B cell (primary cell): ENCODE measurements around the gene C5AR1. TPM values are rescaled to one million over a fixed set of nuclear protein-coding genes. Genes with fewer than 3 reads are reported as not detected.
"Not testable (repeated sequence)": the region's sequence is repeated elsewhere in the genome, so short reads cannot be mapped to it uniquely, and the experiment has no call there.

ENCODE experiments used
- ATAC-seq: fragments of 200-7000 bp; cut with Tn5 transposase; one replicate; pipeline ENCODE4 v1.10.0; 2021; ENCODE audit warnings: low read depth, mild to moderate bottlenecking, moderate number of reproducible peaks, moderate library complexity
- CTCF ChIA-PET: fragments of 350-600 bp; sonication (Branson Sonifier 250); formaldehyde crosslinking; loops from one replicate; lab custom pipeline; 2021; ENCODE audit warnings: antibody characterized with exemption, inconsistent platforms; lab: Charles Lee
- POLR2A ChIA-PET: fragments of 350-600 bp; sonication (Branson Sonifier 250); formaldehyde crosslinking; loops from one replicate; lab custom pipeline; 2021; ENCODE audit warnings: antibody characterized with exemption; lab: Charles Lee
- DNase-seq: peaks from one replicate; pipeline ENCODE4 v3.0.0; 2013
- H2AFZ ChIP-seq: 2 replicates; pipeline ENCODE4 v1.6.1; 2012; ENCODE audit warnings: mild to moderate bottlenecking, low read depth, low read length; ENCODE audit not compliant: insufficient read depth, poor library complexity, severe bottlenecking
- H3K27ac ChIP-seq, 2 donors: 1 replicate in 1 of 2; 2 replicates in 1 of 2; pipeline ENCODE4 v1.5.1; 2012 to 2013; ENCODE audit warnings: low read length in 2 of 2, mild to moderate bottlenecking in 2 of 2, moderate library complexity in 1 of 2
- H3K27me3 ChIP-seq, 4 experiments: fragments of 200-600 bp in 1 of 4; sonication (generic) in 1 of 4; replicated peaks in 1 of 4; 1 replicate in 2 of 4; 2 replicates in 2 of 4; pipeline versions ENCODE4 v1.6.1 to v1.7.0; 2013 to 2016; ENCODE audit warnings: low read length in 3 of 4, mild to moderate bottlenecking in 2 of 4, mixed read lengths in 1 of 4, moderate library complexity in 1 of 4; ENCODE audit not compliant: insufficient read depth in 4 of 4, control insufficient read depth in 3 of 4; ENCODE audit errors: control extremely low read depth in 1 of 4
- H3K36me3 ChIP-seq, 2 experiments: replicated peaks in 1 of 2; 1 replicate in 1 of 2; 2 replicates in 1 of 2; pipeline versions ENCODE4 v1.6.1 to v1.7.1; 2013; ENCODE audit warnings: low read length in 1 of 2; ENCODE audit not compliant: insufficient read depth in 2 of 2, control insufficient read depth in 1 of 2; ENCODE audit errors: control extremely low read depth in 1 of 2, extremely low read depth in 1 of 2
- H3K4me1 ChIP-seq, 2 donors: fragments of 200-600 bp in 1 of 2; sonication (generic) in 1 of 2; 1 replicate in 1 of 2; 2 replicates in 1 of 2; pipeline versions ENCODE4 v1.5.1 to v1.6.1; 2013 to 2017; ENCODE audit warnings: low read length in 2 of 2; ENCODE audit not compliant: control insufficient read depth in 2 of 2, insufficient read depth in 2 of 2
- H3K4me2 ChIP-seq: replicated peaks from 2 replicates; pipeline ENCODE3; 2012; ENCODE audit warnings: mild to moderate bottlenecking, low read depth, low read length; ENCODE audit not compliant: poor library complexity, severe bottlenecking
- H3K4me3 ChIP-seq, 5 experiments: fragments of 200-600 bp in 1 of 5; sonication (generic) in 1 of 5; 1 replicate in 3 of 5; 2 replicates in 2 of 5; pipeline versions ENCODE4 v1.5.1 to v1.7.0; 2011 to 2016; ENCODE audit warnings: low read length in 4 of 5, mild to moderate bottlenecking in 4 of 5, low read depth in 2 of 5, control low read depth in 1 of 5, moderate library complexity in 1 of 5; ENCODE audit not compliant: insufficient read depth in 1 of 5; ENCODE audit errors: control extremely low read depth in 1 of 5, extremely low read depth in 1 of 5
- H3K79me2 ChIP-seq: fragments of 200-600 bp; sonication (generic); one replicate; pipeline ENCODE4 v1.6.0; 2016; ENCODE audit warnings: low read length; ENCODE audit not compliant: control insufficient read depth, insufficient read depth
- H3K9ac ChIP-seq: fragments of 200-600 bp; sonication (generic); 2 replicates; pipeline ENCODE4 v1.6.1; 2017; ENCODE audit warnings: mild to moderate bottlenecking, low read length, moderate library complexity
- H3K9me3 ChIP-seq, 3 donors: one replicate each; pipeline versions ENCODE4 v1.6.1 to v1.7.1; 2013; ENCODE audit warnings: low read length in 2 of 3; ENCODE audit not compliant: control insufficient read depth in 2 of 3, insufficient read depth in 1 of 3; ENCODE audit errors: control extremely low read depth in 1 of 3
- H4K20me1 ChIP-seq: 2 replicates; pipeline ENCODE4 v1.6.0; 2012; ENCODE audit warnings: mild to moderate bottlenecking, low read length; ENCODE audit not compliant: insufficient read depth, control insufficient read depth, poor library complexity, severe bottlenecking
- H3K27ac Mint-ChIP-seq: one replicate; pipeline ENCODE4 v1.8.0; 2021; ENCODE audit warnings: mixed read lengths
- H3K27me3 Mint-ChIP-seq: one replicate; pipeline ENCODE4 v1.8.0; 2021; ENCODE audit warnings: mixed read lengths
- H3K4me1 Mint-ChIP-seq: one replicate; pipeline ENCODE4 v1.8.0; 2021; ENCODE audit warnings: mixed read lengths
- H3K4me3 Mint-ChIP-seq: one replicate; pipeline ENCODE4 v1.8.0; 2021; ENCODE audit warnings: mixed read lengths
- H3K9me3 Mint-ChIP-seq: one replicate; pipeline ENCODE4 v1.8.0; 2022; ENCODE audit warnings: mixed read lengths; ENCODE audit not compliant: insufficient read depth
- EZH2 ChIP-seq: IDR thresholded peaks from 2 replicates; pipeline ENCODE4 v1.6.1; 2012; ENCODE audit warnings: borderline replicate concordance, low read depth, mild to moderate bottlenecking, moderate library complexity, low read length; ENCODE audit not compliant: insufficient read depth, poor library complexity, severe bottlenecking
- WGBS: methylation state at CpG from one replicate; pipeline ENCODE4 v1.1.5; 2013; ENCODE audit warnings: missing lambda C conversion rate; ENCODE audit not compliant: insufficient coverage; 5-methylcytosine and 5-hydroxymethylcytosine counted together
- intact Hi-C: fragments of 100-400 bp; cut with micrococcal nuclease; formaldehyde crosslinking; loops from one replicate; pipeline ENCODE4 v1.10.0; 2022
- polyA plus RNA-seq: library from polyadenylated mRNA; depleted of rRNA; stranded (reverse); fragments of >200 nt; gene quantifications from 2 replicates; pipeline ENCODE4 v1.2.3, GENCODE V29; 2012
- total RNA-seq, 2 donors: library from RNA; stranded (reverse); fragments of 120-200 nt in 1 of 2; gene quantifications; 1 replicate in 1 of 2; 2 replicates in 1 of 2; pipeline versions ENCODE4 v1.2.3 to v1.2.4, GENCODE V29; 2013 to 2022
- TF ChIP-seq, protein P1 (sequence below): fragments of 200-600 bp; IDR thresholded peaks from one replicate; pipeline ENCODE4 v1.8.0; 2022; ENCODE audit warnings: antibody characterized with exemption, mild to moderate bottlenecking

C5AR1 gene
- total and polyA plus RNA-seq, 2 donors (not counting 1 experiment from before 2014, with no cell fraction given) = 4.1 to 4.9 TPM

- ChIA-PET CTCF (interaction anchor here (0.6 to 2.2 kb wide), 22 partner anchors 8 to 422 kb away, joined by 3 to 19 read pairs (median 6); partner anchors contain the start of genes CCDC9, DHX34, INAFM1 and SAE1), POLR2A (no interaction called here)
- Histone ChIP-seq H4K20me1 (no peaks in the 10 kb centered on the region), H3K9me3 (peaks cover 0 to 8% (median 3%) of the 10 kb centered on the region in 3 donors), H3K4me3 (no peak overlapping the region), H3K9ac (no peak overlapping the region), H3K27ac (no peak overlapping the region), H3K4me1 (peaks cover 15 to 17% of the 10 kb centered on the region in 2 donors), H3K4me2 (no peak overlapping the region), H3K36me3 (no peaks in the 10 kb centered on the region), H3K79me2 (no peaks in the 10 kb centered on the region), H2AFZ (no peak overlapping the region), H3K27me3 (no peaks in the 10 kb centered on the region)
- no peak overlapping the region for H3K4me3 Mint-ChIP-seq
- no peak for ATAC-seq
- 33% methylated on average over 3 of the region's 9 CpGs for WGBS
- intact Hi-C loops = loop anchor here (1.0 kb wide), 1 partner anchor 107 kb away; no protein-coding TSS in a partner anchor
- DNase-seq = peak; percentile 82
- TF ChIP-seq EZH2 = no peak
- TF ChIP-seq, protein P1, sequence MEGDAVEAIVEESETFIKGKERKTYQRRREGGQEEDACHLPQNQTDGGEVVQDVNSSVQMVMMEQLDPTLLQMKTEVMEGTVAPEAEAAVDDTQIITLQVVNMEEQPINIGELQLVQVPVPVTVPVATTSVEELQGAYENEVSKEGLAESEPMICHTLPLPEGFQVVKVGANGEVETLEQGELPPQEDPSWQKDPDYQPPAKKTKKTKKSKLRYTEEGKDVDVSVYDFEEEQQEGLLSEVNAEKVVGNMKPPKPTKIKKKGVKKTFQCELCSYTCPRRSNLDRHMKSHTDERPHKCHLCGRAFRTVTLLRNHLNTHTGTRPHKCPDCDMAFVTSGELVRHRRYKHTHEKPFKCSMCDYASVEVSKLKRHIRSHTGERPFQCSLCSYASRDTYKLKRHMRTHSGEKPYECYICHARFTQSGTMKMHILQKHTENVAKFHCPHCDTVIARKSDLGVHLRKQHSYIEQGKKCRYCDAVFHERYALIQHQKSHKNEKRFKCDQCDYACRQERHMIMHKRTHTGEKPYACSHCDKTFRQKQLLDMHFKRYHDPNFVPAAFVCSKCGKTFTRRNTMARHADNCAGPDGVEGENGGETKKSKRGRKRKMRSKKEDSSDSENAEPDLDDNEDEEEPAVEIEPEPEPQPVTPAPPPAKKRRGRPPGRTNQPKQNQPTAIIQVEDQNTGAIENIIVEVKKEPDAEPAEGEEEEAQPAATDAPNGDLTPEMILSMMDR = peak; percentile 81
- H3K27ac Mint-ChIP-seq = no peak overlapping the region
- H3K4me1 Mint-ChIP-seq = peaks cover 20% of the 10 kb centered on the region
- H3K27me3 Mint-ChIP-seq = no peaks in the 10 kb centered on the region
- H3K9me3 Mint-ChIP-seq = no peaks in the 10 kb centered on the region
These were observed 25.2 kb upstream of the C5AR1 start for GRCh38 chr19:47284324-47284899.

- H3K27me3 ChIP-seq = peaks cover 0 to 6% (median 1%) of the 10 kb centered on the region in 4 experiments
- H3K4me3 ChIP-seq = no peak overlapping the region
- WGBS = 8% methylated on average over 7 of the region's 12 CpGs
- no peaks in the 10 kb centered on the region for H3K9me3 Mint-ChIP-seq
- peaks cover 0 to 4% (median 0%) of the 10 kb centered on the region in 3 donors for H3K9me3 ChIP-seq
- H3K36me3 ChIP-seq = no peaks in the 10 kb centered on the region
- peak; percentile 86 for DNase-seq
- no peak overlapping the region for H3K9ac ChIP-seq
- no peaks in the 10 kb centered on the region for H4K20me1 ChIP-seq
- peaks cover 13% of the 10 kb centered on the region for H3K4me1 Mint-ChIP-seq
- no peak overlapping the region for H3K27ac ChIP-seq
- POLR2A ChIA-PET = interaction anchor here (0.6 kb wide), 1 partner anchor 53 kb away, joined by 11 read pairs; the partner anchor contains the start of gene DHX34
- H2AFZ ChIP-seq = no peak overlapping the region
- CTCF ChIA-PET = interaction anchor here (0.8 to 4.3 kb wide), 10 partner anchors 9 to 450 kb away, joined by 3 to 27 read pairs (median 4); partner anchors contain the start of gene DHX34
- no peak overlapping the region for H3K27ac Mint-ChIP-seq
- intact Hi-C loops = loop anchor here (1.0 kb wide), 2 partner anchors 131 to 402 kb away; no protein-coding TSS in a partner anchor
- H3K79me2 ChIP-seq = no peaks in the 10 kb centered on the region
- ATAC-seq = peak; percentile 80
- no peak overlapping the region for H3K4me3 Mint-ChIP-seq
- TF ChIP-seq, protein P1 = peak; percentile 78
- TF ChIP-seq EZH2 = no peak
- peaks cover 4 to 18% of the 10 kb centered on the region in 2 donors for H3K4me1 ChIP-seq
- no peaks in the 10 kb centered on the region for H3K27me3 Mint-ChIP-seq
- no peak overlapping the region for H3K4me2 ChIP-seq
These were observed 13.6 kb upstream of the C5AR1 start for GRCh38 chr19:47296036-47296435.

- H3K27me3 Mint-ChIP-seq, H3K79me2 ChIP-seq, H3K4me3 Mint-ChIP-seq, H3K4me2 ChIP-seq, H3K9ac ChIP-seq, intact Hi-C loops, H2AFZ ChIP-seq, H3K27ac Mint-ChIP-seq, H3K27ac ChIP-seq, H3K36me3 ChIP-seq, POLR2A ChIA-PET, DNase-seq, H3K9me3 Mint-ChIP-seq, H4K20me1 ChIP-seq, H3K4me3 ChIP-seq, ATAC-seq: not testable (repeated sequence)
- H3K4me1 Mint-ChIP-seq = peaks cover 25% of the 10 kb centered on the region
- 95% methylated on average over 5 of the region's 14 CpGs for WGBS
- Histone ChIP-seq H3K4me1 (peaks cover 15 to 27% of the 10 kb centered on the region in 2 donors), H3K27me3 (peaks cover 0 to 20% (median 3%) of the 10 kb centered on the region in 4 experiments), H3K9me3 (peaks cover 0 to 12% (median 0%) of the 10 kb centered on the region in 3 donors)
- CTCF ChIA-PET = interaction anchor here (0.7 to 1.2 kb wide), 2 partner anchors 14 to 16 kb away, joined by 3 to 4 read pairs; no protein-coding TSS in a partner anchor
These were observed 8.8 kb upstream of the C5AR1 start for GRCh38 chr19:47300867-47301266.
